ENCODE measurements around the gene P4HA2.
A peak's percentile ranks its signal among the peaks of the same experiment; 100 is the strongest.

The P4HA2 gene

GRCh38 chr5:132243366-132243977 lies 15.8 kb upstream of the P4HA2 start:
- no peak overlapping the region for H3K4me3 ChIP-seq (ENCODE audit: low read depth, low read length)
- no peak for DNase-seq (ENCODE audit: low read depth)
- no peak for TF ChIP-seq MAX (IDR thresholded peaks at IDR 0.05; ENCODE audit: low read depth, low read length)
- TF ChIP-seq MYC (IDR thresholded peaks at IDR 0.05; ENCODE audit: low read depth, low read length), result no peak
- TF ChIP-seq CTCF (IDR thresholded peaks at IDR 0.05; ENCODE audit: low read depth, low read length), result no peak
- TF ChIP-seq POLR2A (IDR thresholded peaks at IDR 0.05; ENCODE audit: extremely low read depth, insufficient read length), result no peak

- TF ChIP-seq CTCF (IDR thresholded peaks at IDR 0.05; ENCODE audit: low read depth, low read length) (no peak), POLR2A (IDR thresholded peaks at IDR 0.05; ENCODE audit: extremely low read depth, insufficient read length) (no peak), MYC (IDR thresholded peaks at IDR 0.05; ENCODE audit: low read depth, low read length) (no peak), MAX (IDR thresholded peaks at IDR 0.05; ENCODE audit: low read depth, low read length) (no peak)
- DNase-seq (ENCODE audit: low read depth), result no peak
- no peak overlapping the region for H3K4me3 ChIP-seq (ENCODE audit: low read depth, low read length)
These were observed 12.1 kb upstream of the P4HA2 start for GRCh38 chr5:132239776-132240175.

GRCh38 chr5:132238901-132239500 lies 11.3 kb upstream of the P4HA2 start:
- H3K4me3 ChIP-seq (ENCODE audit: low read depth, low read length), result no peak overlapping the region
- no peak for DNase-seq (ENCODE audit: low read depth)
- TF ChIP-seq MAX (IDR thresholded peaks at IDR 0.05; ENCODE audit: low read depth, low read length), result no peak
- no peak for TF ChIP-seq MYC (IDR thresholded peaks at IDR 0.05; ENCODE audit: low read depth, low read length)
- no peak for TF ChIP-seq CTCF (IDR thresholded peaks at IDR 0.05; ENCODE audit: low read depth, low read length)
- TF ChIP-seq POLR2A (IDR thresholded peaks at IDR 0.05; ENCODE audit: extremely low read depth, insufficient read length), result no peak

GRCh38 chr5:132238169-132238744 lies 10.6 kb upstream of the P4HA2 start:
- TF ChIP-seq MYC (IDR thresholded peaks at IDR 0.05; ENCODE audit: low read depth, low read length), result no peak
- TF ChIP-seq POLR2A (IDR thresholded peaks at IDR 0.05; ENCODE audit: extremely low read depth, insufficient read length), result no peak
- TF ChIP-seq CTCF (IDR thresholded peaks at IDR 0.05; ENCODE audit: low read depth, low read length), result peak; percentile 90
- H3K4me3 ChIP-seq (ENCODE audit: low read depth, low read length), result no peak overlapping the region
- DNase-seq (ENCODE audit: low read depth), result peak; percentile 67

GRCh38 chr5:132237670-132238069 lies 10.0 kb upstream of the P4HA2 start:
- H3K4me3 ChIP-seq (ENCODE audit: low read depth, low read length), result no peak overlapping the region
- no peak for DNase-seq (ENCODE audit: low read depth)
- TF ChIP-seq MAX (IDR thresholded peaks at IDR 0.05; ENCODE audit: low read depth, low read length) (no peak), MYC (IDR thresholded peaks at IDR 0.05; ENCODE audit: low read depth, low read length) (no peak), CTCF (IDR thresholded peaks at IDR 0.05; ENCODE audit: low read depth, low read length) (no peak), POLR2A (IDR thresholded peaks at IDR 0.05; ENCODE audit: extremely low read depth, insufficient read length) (no peak)
